Activated CD4-positive, alpha-beta T cell treated with anti-CD3 and anti-CD28 coated beads, Interleukin-2, amount 50 U/mL, for 16 hours (primary cell): ENCODE data around the gene ZNF418.
"Not testable (repeated sequence)": the region's sequence is repeated elsewhere in the genome, so short reads cannot be mapped to it uniquely, and the experiment has no call there.

ENCODE experiments used
- DNase-seq: peaks from one replicate; pipeline ENCODE4 v3.0.0-alpha.2; 2020

ZNF418 gene

DNA sequence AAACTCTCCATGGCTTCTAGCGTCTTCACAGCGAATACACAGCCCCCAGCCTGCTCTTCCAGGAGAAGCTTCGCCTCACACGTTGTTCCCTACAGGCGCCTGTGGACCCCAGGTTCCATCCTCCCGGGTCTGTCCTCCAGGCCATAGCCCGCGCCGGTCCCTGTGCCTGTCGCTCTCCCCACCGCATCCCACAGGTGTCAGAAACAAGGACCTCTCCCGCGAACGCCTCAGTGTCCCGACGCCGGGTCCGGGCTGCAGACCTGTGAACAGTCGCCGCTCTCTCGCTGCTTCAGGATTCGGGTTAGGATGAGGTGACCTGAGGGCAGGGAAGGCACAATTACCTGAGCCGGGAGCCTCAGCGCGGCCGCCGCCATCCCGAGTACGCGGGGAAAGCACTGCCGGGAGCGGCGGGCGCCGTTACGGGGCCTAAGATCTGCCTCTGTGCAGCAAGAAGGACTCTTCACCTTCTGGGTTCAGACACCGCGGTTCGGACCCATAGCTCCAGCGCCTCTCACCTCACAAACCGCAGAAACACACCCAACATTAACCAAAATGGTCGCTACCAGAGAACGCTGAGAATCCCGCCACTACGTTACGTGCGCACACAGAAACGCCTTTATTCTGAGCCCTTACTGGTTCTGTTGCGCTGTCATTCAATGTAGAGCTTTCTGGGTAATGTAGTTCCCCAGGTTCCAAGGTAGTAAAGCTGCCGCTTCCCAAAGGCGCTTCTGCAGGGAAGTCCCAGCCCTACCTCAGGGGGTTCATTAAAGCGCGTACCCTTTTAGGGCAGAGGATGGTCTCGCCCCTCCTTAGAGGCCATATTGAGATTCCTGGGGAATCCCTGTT lies at the start of gene ZNF418:
ZNF418 (minus strand) TSS at position 583 of the 846 bp plus-strand sequence. CDS start 1,580 bp downstream, outside the sequence.
- DNase-seq, result peak; percentile 56

DNA sequence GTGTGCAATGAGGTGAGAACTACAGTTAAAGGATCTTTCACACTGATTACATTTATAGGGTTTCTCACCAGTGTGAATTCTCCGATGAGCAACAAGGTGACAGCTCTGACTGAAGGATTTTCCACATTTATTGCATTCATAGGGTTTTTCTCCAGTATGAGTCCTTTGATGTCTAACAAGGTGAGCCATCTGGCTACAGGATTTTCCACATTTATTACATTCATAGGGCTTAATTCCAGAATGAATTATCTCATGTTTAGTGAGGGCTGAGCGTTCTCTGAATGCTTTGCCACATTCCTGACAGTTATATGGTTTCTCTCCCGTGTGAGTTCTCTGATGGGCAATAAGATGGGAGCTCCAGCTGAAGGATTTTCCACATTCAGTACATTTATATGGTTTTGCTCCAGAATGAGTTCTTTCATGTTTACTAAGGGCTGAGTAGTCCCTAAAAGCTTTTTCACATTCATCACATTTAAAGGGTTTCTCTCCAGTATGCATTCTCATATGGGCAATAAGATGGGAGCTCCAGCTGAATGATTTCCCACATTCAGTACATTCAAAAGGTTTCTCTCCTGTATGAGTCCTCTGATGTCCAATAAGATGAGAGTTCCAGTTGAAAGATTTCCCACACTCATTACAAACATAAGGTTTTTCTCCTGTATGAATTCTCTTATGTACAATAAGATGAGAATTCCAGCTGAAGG lies 43.5 kb upstream of the ZNF418 start:
- no peak for DNase-seq

DNA sequence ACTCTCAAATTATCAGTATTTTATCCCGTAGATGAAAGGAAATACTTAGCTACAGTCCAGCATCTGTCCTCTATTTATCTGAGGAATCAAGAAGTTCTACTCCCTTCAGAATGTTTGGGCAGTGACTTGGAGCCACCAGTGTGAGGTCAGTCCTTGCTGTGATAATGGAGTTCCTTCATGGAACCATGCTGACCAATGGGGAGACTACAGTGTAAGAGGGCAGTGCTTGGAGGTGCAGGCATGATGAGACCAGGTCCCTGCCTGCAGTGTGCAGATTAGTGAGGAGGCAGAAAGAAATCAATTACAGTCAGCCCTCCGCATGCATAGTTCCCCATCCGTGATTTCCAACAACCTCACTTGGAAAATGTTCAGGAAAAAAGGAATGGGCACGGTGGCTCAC lies 39.2 kb upstream of the ZNF418 start, which contains the start of gene C19orf18:
C19orf18 (minus strand) TSS at position 101 of the 400 bp plus-strand sequence. CDS start 102 bp downstream, outside the sequence.
- no peak for DNase-seq

DNA sequence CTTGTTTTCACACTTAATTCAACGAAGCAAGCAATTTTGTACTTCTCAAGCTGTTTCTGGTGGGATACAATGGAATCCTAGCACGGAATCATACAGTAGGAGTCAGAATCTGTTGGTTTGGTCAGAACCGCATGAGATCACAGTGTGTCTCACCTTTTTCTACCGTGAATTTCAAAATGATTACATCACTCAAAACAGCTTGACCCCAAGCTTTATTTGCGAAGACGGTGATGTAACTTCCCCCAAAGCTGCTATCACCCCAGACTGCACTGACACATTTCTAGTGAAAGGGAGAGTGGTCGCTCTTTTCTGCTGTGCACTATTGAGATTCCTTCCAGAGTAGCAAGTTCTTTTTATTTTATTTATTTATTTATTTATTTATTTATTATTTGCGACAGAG lies 29.6 kb upstream of the ZNF418 start:
- no peak for DNase-seq

GRCh38 chr19:57961785-57962184 lies 26.6 kb upstream of the ZNF418 start:
- no peak for DNase-seq

DNA sequence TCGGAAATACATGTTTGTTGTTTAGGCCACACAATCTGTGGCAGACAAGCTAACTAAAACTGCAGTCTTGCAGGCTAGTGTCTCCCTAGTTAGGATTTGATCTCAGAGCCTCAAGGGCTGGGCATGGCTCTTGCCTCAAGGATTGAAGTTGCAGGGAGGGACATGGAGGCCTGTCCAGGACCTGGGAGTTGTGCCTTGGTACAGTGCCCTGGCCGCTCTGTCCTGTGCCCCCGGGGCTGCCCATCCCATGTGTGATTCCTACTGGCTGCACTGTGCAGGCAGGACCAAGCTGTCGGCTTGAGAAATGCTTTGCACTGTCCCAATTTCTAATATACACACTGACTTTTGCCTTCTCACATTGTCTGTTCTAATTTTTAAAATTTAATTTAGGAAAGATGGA lies 19.8 kb upstream of the ZNF418 start:
- no peak for DNase-seq

DNA sequence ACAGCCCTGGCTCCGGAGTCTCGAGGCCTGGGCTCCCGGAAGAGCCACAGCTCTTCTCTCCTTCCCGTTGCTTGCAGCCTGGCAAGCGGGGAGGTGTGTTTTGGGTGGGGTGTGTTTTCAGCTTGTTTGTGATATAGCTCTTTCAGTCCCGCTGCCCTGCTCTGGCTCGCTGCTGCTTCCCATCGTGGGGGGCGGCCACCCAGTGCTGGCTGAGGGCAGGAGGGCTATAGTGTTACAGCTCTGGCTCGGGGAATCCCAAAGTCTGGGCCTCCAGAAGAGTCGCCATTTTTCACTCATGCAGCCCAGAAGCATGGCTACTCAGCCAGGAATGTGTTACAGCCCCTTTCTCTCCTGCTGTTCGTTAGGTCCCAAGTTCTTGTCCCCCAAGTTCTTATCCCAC lies 14.5 kb upstream of the ZNF418 start:
- no peak for DNase-seq

DNA sequence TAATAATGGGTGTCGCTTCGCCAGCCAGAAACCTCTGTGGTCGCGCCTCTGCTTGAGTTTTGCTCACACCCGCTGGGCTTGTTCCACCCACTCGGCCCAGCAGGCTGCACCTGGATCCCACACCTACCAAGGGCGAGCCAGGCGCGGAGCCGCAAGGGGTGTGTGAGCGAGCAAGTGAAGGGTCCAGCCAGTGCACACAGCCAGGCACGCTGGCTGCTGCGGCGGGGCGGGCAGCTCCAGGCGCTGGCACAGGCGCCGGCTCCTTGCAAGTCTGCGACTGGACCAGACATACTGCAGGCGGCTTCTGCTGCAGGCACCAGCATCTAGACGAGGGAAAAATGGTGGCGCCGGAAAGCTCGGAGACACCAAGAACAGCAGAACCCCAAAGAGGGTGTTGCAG lies 14.1 kb upstream of the ZNF418 start:
- no peak for DNase-seq

GRCh38 chr19:57947419-57948134 lies 12.4 kb upstream of the ZNF418 start, which contains the start of gene ZNF256:
Gene ZNF256 (minus strand): TSS chr19:57947706. CDS start chr19:57947474, 232 bp downstream.
- peak; percentile 92 for DNase-seq

- DNase-seq, result no peak
Measured at GRCh38 chr19:57947088-57947418, 11.9 kb upstream of the ZNF418 start.

DNA sequence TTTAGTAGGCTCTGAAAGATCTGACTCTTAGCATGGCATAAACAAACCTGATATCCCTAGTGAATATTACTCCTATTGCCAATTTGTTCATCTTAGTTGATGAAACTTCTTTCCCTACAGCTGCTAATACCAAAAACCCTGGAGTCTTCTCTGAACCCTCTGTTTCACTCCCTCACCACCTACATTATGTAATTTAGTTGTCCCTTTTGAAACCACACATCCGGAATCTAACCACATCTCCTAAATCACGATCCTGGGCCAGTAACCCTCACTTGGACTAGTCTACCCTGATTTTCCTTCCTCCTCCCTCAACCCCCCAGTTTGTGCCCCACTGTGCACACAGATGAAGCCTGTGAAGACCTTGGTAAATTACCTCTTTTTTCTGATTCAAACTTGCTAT lies 11.1 kb upstream of the ZNF418 start:
- DNase-seq, result no peak

DNA sequence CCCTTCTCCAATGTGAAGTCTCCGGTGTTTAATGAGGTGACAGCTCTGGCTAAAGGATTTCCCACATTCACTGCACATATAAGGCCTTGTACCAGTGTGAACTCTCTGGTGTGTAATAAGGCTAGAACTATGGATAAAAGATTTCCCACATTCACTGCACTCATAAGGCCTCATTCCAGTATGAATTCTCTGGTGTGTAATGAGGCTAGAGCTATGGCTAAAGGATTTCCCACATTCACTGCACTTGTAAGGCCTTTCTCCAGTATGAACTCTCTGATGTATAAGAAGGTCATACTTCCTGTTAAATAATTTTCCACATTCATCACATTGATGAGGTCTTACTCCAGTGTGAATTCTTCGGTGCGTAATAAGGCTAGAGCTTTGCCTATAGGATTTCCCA lies 6.4 kb upstream of the ZNF418 start:
- no peak for DNase-seq

- no peak for DNase-seq
Measured at GRCh38 chr19:57935731-57936130, 529 bp upstream of the ZNF418 start.

DNA sequence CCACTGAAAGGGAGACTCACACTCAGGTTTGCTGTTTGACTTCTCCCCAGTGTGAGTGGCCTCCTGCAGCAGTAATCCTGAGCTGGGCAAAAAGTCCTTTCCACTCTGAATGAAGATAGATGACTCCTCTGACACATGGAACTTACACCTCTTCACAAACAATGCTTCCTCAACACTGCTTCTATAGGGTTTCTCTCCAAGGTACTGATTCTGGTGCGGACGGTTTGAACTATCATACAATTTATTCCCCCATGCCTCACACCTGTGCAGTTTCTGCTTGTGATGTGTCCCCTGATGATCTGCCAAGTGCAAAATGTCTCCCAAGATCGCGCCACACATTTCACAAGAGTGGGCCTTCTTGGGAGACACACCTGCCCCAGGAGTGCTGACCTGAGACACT lies 7.6 kb downstream of the ZNF418 start:
- DNase-seq, result no peak

DNA sequence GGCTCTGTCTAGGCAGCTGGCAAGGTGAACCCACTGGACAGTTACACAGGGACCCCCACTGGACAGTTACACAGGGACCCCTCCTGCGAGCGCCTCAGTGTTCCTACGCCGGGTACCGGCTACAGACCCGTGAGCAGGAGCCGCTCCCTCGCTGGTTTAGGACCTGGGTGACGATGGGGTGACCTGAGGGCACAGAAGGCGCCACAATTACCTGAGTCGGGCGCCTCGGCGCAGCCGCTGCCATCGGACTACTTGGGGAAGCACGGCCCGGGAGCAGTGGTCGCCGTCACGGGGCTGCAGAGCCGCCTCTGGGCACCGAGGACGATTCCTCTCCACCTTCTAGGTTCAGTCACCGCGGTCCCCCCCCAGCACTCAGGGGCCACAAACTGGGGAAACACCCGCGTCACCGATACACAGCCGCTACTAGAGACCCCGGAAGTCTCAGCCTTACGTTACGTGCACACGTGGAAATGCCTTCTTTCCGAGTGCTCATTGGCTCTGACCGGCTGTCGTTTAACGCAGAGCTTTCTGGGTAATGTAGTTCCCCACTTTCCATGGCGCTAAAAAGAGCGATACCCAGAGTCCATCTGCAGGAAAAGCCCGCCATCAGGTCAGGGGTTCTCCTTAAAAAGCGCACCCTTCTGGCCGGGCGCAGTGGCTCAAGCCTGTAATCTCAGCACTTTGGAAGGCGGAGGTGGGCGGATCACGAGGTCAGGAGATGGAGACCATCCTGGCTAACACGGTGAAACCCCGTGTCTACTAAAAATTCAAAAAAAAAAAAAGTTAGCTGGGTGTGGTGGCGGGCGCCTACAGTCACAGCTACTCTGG lies 18.8 kb downstream of the ZNF418 start, which contains the start of gene ZNF417:
ZNF417 (minus strand) TSS at position 425 of the 828 bp plus-strand sequence; CDS start at position 244, 181 bp downstream.
- DNase-seq, result peak; percentile 93

DNA sequence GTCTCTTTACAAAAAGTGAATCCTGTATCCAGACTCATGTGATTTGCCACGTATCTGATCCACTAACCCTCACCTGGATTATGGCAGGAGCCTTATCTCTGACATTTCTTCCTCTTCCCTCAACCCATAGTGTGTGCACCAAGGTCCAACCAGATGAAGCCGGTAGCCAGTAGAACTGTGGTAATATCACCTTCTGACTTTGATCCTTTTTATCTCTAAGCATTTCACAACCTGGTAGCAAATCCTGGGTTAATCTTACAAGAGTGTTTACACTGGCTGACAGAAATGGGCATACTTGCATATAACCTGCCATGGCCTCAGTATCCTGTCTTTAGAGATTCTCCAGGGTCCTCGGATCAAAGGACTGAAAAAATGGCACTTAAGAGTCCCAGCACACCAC lies 20.7 kb downstream of the ZNF418 start:
- no peak for DNase-seq

- DNase-seq, result no peak
Measured at GRCh38 chr19:57907394-57907793, 27.8 kb downstream of the ZNF418 start.

- no peak for DNase-seq
Measured at GRCh38 chr19:57905258-57905657, 29.9 kb downstream of the ZNF418 start.

- no peak for DNase-seq
Measured at GRCh38 chr19:57903618-57904184, 31.5 kb downstream of the ZNF418 start.

GRCh38 chr19:57900311-57900710 lies 34.9 kb downstream of the ZNF418 start:
- no peak for DNase-seq

DNA sequence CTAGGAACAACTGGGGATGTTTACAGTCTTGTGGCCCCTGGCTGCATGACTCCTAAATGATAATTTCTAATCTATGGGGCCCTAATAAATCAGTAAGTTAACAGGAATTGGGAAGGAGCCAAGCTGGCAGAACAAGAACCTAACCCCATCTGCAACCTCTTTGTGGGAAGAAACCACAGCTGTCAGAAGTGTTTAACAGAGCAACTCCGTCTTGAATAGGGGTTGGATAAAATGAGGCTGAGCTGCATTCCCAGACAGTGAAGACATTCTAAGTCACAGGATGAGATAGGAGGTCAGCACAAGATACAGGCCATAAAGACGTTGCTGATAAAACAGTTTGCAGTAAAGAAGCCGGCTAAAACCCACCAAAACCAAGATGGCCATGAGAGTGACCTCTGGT lies 44.5 kb downstream of the ZNF418 start:
- not testable (repeated sequence) for DNase-seq
